ENCODE results near the gene HNRNPUL1. TPM values are rescaled to one million over a fixed set of nuclear protein-coding genes. Genes with fewer than 3 reads are reported as not detected.

The HNRNPUL1 gene
- total RNA-seq, 4 donors from 2014 or later = 148 to 207 (median 179) TPM

- WGBS = 52% methylated on average over 8 of the region's 8 CpGs
- no peak for DNase-seq (ENCODE audit: extremely low spot score)
- Histone ChIP-seq H3K4me3 (no peak overlapping the region), H3K27me3 (no peaks in the 10 kb centered on the region), H3K4me1 (peaks cover 32 to 42% (median 41%) of the 10 kb centered on the region in 4 donors), H3K36me3 (peaks cover 46 to 60% (median 57%) of the 10 kb centered on the region in 4 donors), H3K27ac (replicated peaks in 1 of 4) (peak overlapping the region; percentile 88 to 98 (median 95)), H3K9me3 (no peaks in the 10 kb centered on the region)
- no peak for TF ChIP-seq POLR2AphosphoS5 (IDR thresholded peaks at IDR 0.05)
- TF ChIP-seq, protein P1, sequence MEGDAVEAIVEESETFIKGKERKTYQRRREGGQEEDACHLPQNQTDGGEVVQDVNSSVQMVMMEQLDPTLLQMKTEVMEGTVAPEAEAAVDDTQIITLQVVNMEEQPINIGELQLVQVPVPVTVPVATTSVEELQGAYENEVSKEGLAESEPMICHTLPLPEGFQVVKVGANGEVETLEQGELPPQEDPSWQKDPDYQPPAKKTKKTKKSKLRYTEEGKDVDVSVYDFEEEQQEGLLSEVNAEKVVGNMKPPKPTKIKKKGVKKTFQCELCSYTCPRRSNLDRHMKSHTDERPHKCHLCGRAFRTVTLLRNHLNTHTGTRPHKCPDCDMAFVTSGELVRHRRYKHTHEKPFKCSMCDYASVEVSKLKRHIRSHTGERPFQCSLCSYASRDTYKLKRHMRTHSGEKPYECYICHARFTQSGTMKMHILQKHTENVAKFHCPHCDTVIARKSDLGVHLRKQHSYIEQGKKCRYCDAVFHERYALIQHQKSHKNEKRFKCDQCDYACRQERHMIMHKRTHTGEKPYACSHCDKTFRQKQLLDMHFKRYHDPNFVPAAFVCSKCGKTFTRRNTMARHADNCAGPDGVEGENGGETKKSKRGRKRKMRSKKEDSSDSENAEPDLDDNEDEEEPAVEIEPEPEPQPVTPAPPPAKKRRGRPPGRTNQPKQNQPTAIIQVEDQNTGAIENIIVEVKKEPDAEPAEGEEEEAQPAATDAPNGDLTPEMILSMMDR (IDR thresholded peaks at IDR 0.05) = no peak
- no peak for TF ChIP-seq EP300 (IDR thresholded peaks at IDR 0.05)
- TF ChIP-seq POLR2A (IDR thresholded peaks at IDR 0.05; ENCODE audit: low read depth) = no peak
- intact Hi-C loops (cut with DNase I) = no loop called here
Measured at GRCh38 chr19:41307090-41307875, 43.1 kb downstream of the HNRNPUL1 start.

DNA sequence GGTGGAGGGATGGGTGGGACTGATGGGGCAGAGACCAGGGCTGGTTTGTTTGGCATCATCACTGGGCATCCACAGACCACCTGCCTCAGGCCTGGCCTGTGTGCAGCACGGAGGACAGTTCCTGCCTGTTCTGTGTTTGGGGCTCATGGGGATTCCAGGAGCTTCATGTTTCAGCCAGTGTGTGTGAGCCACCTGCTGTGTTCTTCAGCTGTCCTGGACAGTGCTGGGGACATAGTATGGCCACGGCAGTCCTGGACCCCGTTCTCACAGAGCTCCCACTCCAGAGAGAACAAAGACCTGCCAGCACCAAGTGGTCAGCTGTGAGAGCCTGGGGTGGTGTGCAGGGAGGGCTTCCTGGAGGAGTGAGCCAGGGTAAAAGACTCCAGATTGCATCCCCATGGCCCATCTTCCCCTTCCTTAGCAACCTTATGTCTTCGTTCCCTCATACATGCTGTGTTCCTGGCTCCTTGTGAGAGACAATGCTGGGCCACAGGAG lies 43.8 kb downstream of the HNRNPUL1 start:
- no peak for DNase-seq (ENCODE audit: extremely low spot score)
- Histone ChIP-seq H3K9me3 (no peaks in the 10 kb centered on the region), H3K4me1 (peaks cover 31 to 50% (median 43%) of the 10 kb centered on the region in 4 donors), H3K36me3 (peaks cover 41 to 60% (median 56%) of the 10 kb centered on the region in 4 donors), H3K27ac (replicated peaks in 1 of 4) (peak overlapping the region; percentile 88 to 98 (median 95)), H3K27me3 (no peaks in the 10 kb centered on the region), H3K4me3 (peak overlapping the region in 1 of 4 donors; percentile 82)
- 29% methylated on average over 3 of the region's 4 CpGs for WGBS
- TF ChIP-seq POLR2A (IDR thresholded peaks at IDR 0.05; ENCODE audit: low read depth) (no peak), EP300 (IDR thresholded peaks at IDR 0.05) (no peak), POLR2AphosphoS5 (IDR thresholded peaks at IDR 0.05) (no peak)
- TF ChIP-seq, protein P1 (IDR thresholded peaks at IDR 0.05) = no peak
- intact Hi-C loops (cut with DNase I) = loop anchor here (1.0 to 2.0 kb wide), 2 partner anchors 43 to 104 kb away; partner anchors contain the start of gene HNRNPUL1

DNA sequence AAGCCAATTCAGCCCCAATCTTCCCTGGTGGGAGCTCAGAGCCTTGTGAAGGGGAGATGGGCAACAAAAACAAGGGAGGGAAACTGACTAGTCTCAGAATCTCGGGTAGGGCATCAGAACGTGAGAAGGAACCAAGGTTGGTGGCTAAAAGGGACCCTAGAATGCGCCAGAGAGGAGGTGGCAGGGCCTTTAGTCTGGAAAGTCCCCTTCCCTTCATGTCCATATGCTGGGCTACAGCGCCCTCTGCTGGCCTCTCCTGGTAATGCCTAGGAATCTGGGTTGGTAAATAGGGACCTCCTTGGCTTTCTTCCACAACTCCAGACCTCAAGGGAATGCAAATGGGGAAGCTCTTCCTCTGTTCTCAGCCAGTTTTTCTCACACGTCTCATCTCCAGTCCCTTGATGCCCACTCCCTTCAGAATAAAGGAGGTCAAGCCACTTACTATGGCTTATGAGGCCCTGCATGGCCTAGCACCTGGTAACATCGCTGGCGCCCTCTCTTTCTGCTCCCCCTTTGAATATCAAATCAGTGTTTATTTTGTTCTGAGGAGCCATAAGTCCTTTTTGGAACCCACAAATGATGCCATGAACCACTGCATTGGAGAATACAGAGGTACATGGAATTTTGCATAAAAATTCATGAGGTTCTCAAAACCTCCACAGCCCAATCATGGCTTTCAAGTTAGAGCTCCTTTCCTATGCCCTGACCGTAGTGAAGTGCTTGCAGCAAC lies 44.4 kb downstream of the HNRNPUL1 start:
- peak; percentile 99 for DNase-seq (ENCODE audit: extremely low spot score)
- Histone ChIP-seq H3K9me3 (no peaks in the 10 kb centered on the region), H3K27ac (replicated peaks in 1 of 4) (peak overlapping the region; percentile 88 to 98 (median 95)), H3K4me3 (peak overlapping the region; percentile 74 to 94 (median 78)), H3K4me1 (peaks cover 30 to 50% (median 43%) of the 10 kb centered on the region in 4 donors), H3K27me3 (no peaks in the 10 kb centered on the region), H3K36me3 (peaks cover 40 to 60% (median 56%) of the 10 kb centered on the region in 4 donors)
- no peak for TF ChIP-seq EP300 (IDR thresholded peaks at IDR 0.05)
- TF ChIP-seq POLR2AphosphoS5 (IDR thresholded peaks at IDR 0.05) = peak; percentile 74 to 79
- TF ChIP-seq POLR2A (IDR thresholded peaks at IDR 0.05; ENCODE audit: low read depth) = peak; percentile 22
- TF ChIP-seq, protein P1 (IDR thresholded peaks at IDR 0.05) = peak; percentile 95 to 99 (median 97)
- WGBS = 21% methylated on average over 8 of the region's 8 CpGs
- intact Hi-C loops (cut with DNase I) = loop anchor here (1.0 to 2.0 kb wide), 2 partner anchors 44 to 104 kb away; partner anchors contain the start of gene HNRNPUL1

- Histone ChIP-seq H3K4me1 (peaks cover 30 to 50% (median 44%) of the 10 kb centered on the region in 4 donors), H3K36me3 (peaks cover 33 to 60% (median 53%) of the 10 kb centered on the region in 4 donors), H3K27ac (replicated peaks in 1 of 4) (peak overlapping the region; percentile 88 to 98 (median 95)), H3K27me3 (no peaks in the 10 kb centered on the region), H3K4me3 (peak overlapping the region; percentile 74 to 94 (median 78)), H3K9me3 (no peaks in the 10 kb centered on the region)
- TF ChIP-seq POLR2AphosphoS5 (IDR thresholded peaks at IDR 0.05) = no peak
- no peak for TF ChIP-seq EP300 (IDR thresholded peaks at IDR 0.05)
- TF ChIP-seq, protein P1 (IDR thresholded peaks at IDR 0.05) = no peak
- TF ChIP-seq POLR2A (IDR thresholded peaks at IDR 0.05; ENCODE audit: low read depth) = no peak
- intact Hi-C loops (cut with DNase I) = loop anchor here (2.0 kb wide), 1 partner anchor 45 kb away; the partner anchor contains the start of gene HNRNPUL1
- no peak for DNase-seq (ENCODE audit: extremely low spot score)
- 12% methylated on average over 26 of the region's 26 CpGs for WGBS
Measured at GRCh38 chr19:41309180-41310032, 45.2 kb downstream of the HNRNPUL1 start.
